Sigmoid colon (tissue), 7 donors: ENCODE results near the gene PRDM16. TPM values are rescaled to one million over a fixed set of nuclear protein-coding genes. Genes with fewer than 3 reads are reported as not detected.

ENCODE experiments used
- DNase-seq: peaks from one replicate; pipeline ENCODE4 v3.0.0-alpha.2; 2019
- H3K27ac ChIP-seq, 4 donors: fragments of 200-600 bp; sonication (generic); one replicate each; pipeline ENCODE4 v1.5.1; 2016 to 2019; ENCODE audit warnings: mild to moderate bottlenecking in 1 of 4
- H3K27me3 ChIP-seq, 3 donors: fragments of 200-600 bp; sonication (generic); one replicate each; pipeline ENCODE4 v1.5.1; 2019; ENCODE audit warnings: mild to moderate bottlenecking in 1 of 3
- H3K36me3 ChIP-seq, 4 donors: fragments of 200-600 bp; sonication (generic); one replicate each; pipeline ENCODE4 v1.5.1; 2016 to 2019
- H3K4me1 ChIP-seq, 4 donors: fragments of 200-600 bp; sonication (generic); one replicate each; pipeline ENCODE4 v1.5.1; 2017 to 2019
- H3K4me3 ChIP-seq, 4 donors: fragments of 200-600 bp; sonication (generic); one replicate each; pipeline ENCODE4 v1.5.1; 2017 to 2019; ENCODE audit warnings: mild to moderate bottlenecking in 2 of 4, moderate library complexity in 1 of 4
- H3K9me3 ChIP-seq, 4 donors: fragments of 200-600 bp in 3 of 4; sonication (generic) in 3 of 4; one replicate each; pipeline versions ENCODE4 v1.5.1 to v1.6.1; 2013 to 2019
- CTCF ChIP-seq, 4 experiments: fragments of 450-650 bp in 3 of 4; fragments of 200-600 bp in 1 of 4; IDR thresholded peaks; one replicate each; pipeline ENCODE4 v1.5.1; 2016 to 2019; ENCODE audit warnings: antibody characterized with exemption in 4 of 4, mild to moderate bottlenecking in 3 of 4, moderate library complexity in 2 of 4
- EP300 ChIP-seq, 4 donors: sonication (generic); formaldehyde crosslinking; IDR thresholded peaks; one replicate each; pipeline ENCODE4 v1.6.1; 2017; ENCODE audit warnings: antibody characterized with exemption in 4 of 4
- POLR2A ChIP-seq, 2 donors: fragments of 450-650 bp; IDR thresholded peaks; one replicate each; pipeline ENCODE4 v1.6.1; 2016; ENCODE audit warnings: antibody characterized with exemption in 2 of 2, mild to moderate bottlenecking in 2 of 2, moderate library complexity in 2 of 2
- POLR2AphosphoS5 ChIP-seq, 4 donors: sonication (generic); formaldehyde crosslinking; IDR thresholded peaks; one replicate each; pipeline ENCODE4 v1.6.1; 2017; ENCODE audit warnings: antibody characterized with exemption in 4 of 4
- WGBS, 2 donors: extraction: QIAGEN DNeasy Blood & Tissue Kit; methylation state at CpG; one replicate each; pipeline ENCODE4 v1.1.7; 2013; 5-methylcytosine and 5-hydroxymethylcytosine counted together
- intact Hi-C: fragments of 100-400 bp; cut with DNase I; formaldehyde crosslinking; loops from one replicate; pipeline ENCODE4 v1.15.1; 2023
- polyA plus RNA-seq, 3 donors: library from polyadenylated mRNA; stranded (reverse); fragments of 200-250 nt; gene quantifications; one replicate each; pipeline ENCODE4 v1.2.3, GENCODE V29; 2013
- total RNA-seq, 4 donors: library from RNA; depleted of rRNA; stranded (reverse); fragments of >200 nt; gene quantifications; one replicate each; pipeline ENCODE4 v1.1.0, GENCODE V29; 2016
- donor health status: healthy with polysubstance abuse.
- donor health status: Bipolar disorder and iron deficiency.
- donor health status: healthy.

PRDM16 gene
- total and polyA plus RNA-seq, 7 donors = under 0.01 to 1.7 (median 0.49) TPM

- TF ChIP-seq POLR2AphosphoS5 (IDR thresholded peaks at IDR 0.05) = no peak
- no peak for TF ChIP-seq CTCF (IDR thresholded peaks at IDR 0.05)
- TF ChIP-seq POLR2A (IDR thresholded peaks at IDR 0.05) = no peak
- no peak for TF ChIP-seq EP300 (IDR thresholded peaks at IDR 0.05)
- Histone ChIP-seq H3K36me3 (no peaks in the 10 kb centered on the region), H3K4me1 (no peaks in the 10 kb centered on the region), H3K4me3 (no peak overlapping the region), H3K9me3 (no peaks in the 10 kb centered on the region), H3K27me3 (peaks cover 0 to 29% (median 2%) of the 10 kb centered on the region in 3 donors), H3K27ac (no peak overlapping the region)
- no peak for DNase-seq
- WGBS, 2 donors = 56 to 83% methylated on average over 42 of the region's 42 CpGs
- intact Hi-C loops = no loop called here
Observed at GRCh38 chr1:3155056-3155925, 86.3 kb downstream of the PRDM16 start.

GRCh38 chr1:3155926-3156220 lies 86.9 kb downstream of the PRDM16 start:
- H3K4me3 ChIP-seq = no peak overlapping the region
- 71 to 73% methylated on average over 5 of the region's 5 CpGs for WGBS, 2 donors
- H3K4me1 ChIP-seq = no peaks in the 10 kb centered on the region
- intact Hi-C loops = no loop called here
- TF ChIP-seq CTCF (IDR thresholded peaks at IDR 0.05) = no peak
- no peak for TF ChIP-seq POLR2AphosphoS5 (IDR thresholded peaks at IDR 0.05)
- no peak for TF ChIP-seq EP300 (IDR thresholded peaks at IDR 0.05)
- TF ChIP-seq POLR2A (IDR thresholded peaks at IDR 0.05) = no peak
- H3K36me3 ChIP-seq = no peaks in the 10 kb centered on the region
- H3K27me3 ChIP-seq = peaks cover 5 to 29% (median 6%) of the 10 kb centered on the region in 3 donors
- H3K27ac ChIP-seq = no peak overlapping the region
- DNase-seq = no peak
- H3K9me3 ChIP-seq = no peaks in the 10 kb centered on the region

GRCh38 chr1:3156936-3157335 lies 87.9 kb downstream of the PRDM16 start:
- H3K36me3 ChIP-seq = no peaks in the 10 kb centered on the region
- H3K9me3 ChIP-seq = no peaks in the 10 kb centered on the region
- DNase-seq = no peak
- TF ChIP-seq CTCF (IDR thresholded peaks at IDR 0.05) (no peak), EP300 (IDR thresholded peaks at IDR 0.05) (no peak), POLR2A (IDR thresholded peaks at IDR 0.05) (no peak), POLR2AphosphoS5 (IDR thresholded peaks at IDR 0.05) (no peak)
- H3K27me3 ChIP-seq = peaks cover 7 to 33% (median 12%) of the 10 kb centered on the region in 3 donors
- WGBS, 2 donors = 85 to 90% methylated on average over 19 of the region's 19 CpGs
- intact Hi-C loops = no loop called here
- H3K4me3 ChIP-seq = no peak overlapping the region
- no peak overlapping the region for H3K27ac ChIP-seq
- H3K4me1 ChIP-seq = no peaks in the 10 kb centered on the region

- DNase-seq = no peak
- Histone ChIP-seq H3K9me3 (no peaks in the 10 kb centered on the region), H3K27ac (no peak overlapping the region), H3K27me3 (peaks cover 7 to 37% (median 12%) of the 10 kb centered on the region in 3 donors), H3K4me1 (no peaks in the 10 kb centered on the region), H3K4me3 (no peak overlapping the region), H3K36me3 (no peaks in the 10 kb centered on the region)
- 77 to 89% methylated on average over 4 of the region's 4 CpGs for WGBS, 2 donors
- intact Hi-C loops = no loop called here
- no peak for TF ChIP-seq CTCF (IDR thresholded peaks at IDR 0.05)
- TF ChIP-seq POLR2A (IDR thresholded peaks at IDR 0.05) = no peak
- TF ChIP-seq POLR2AphosphoS5 (IDR thresholded peaks at IDR 0.05) = no peak
- TF ChIP-seq EP300 (IDR thresholded peaks at IDR 0.05) = no peak
Observed at GRCh38 chr1:3158347-3158746, 89.3 kb downstream of the PRDM16 start.
